ENCODE results near the gene CLEC16A.

The CLEC16A gene

GRCh38 chr16:11142261-11142630 lies 197.9 kb downstream of the CLEC16A start:
- DNase-seq (ENCODE audit: low spot score) = no peak

DNA sequence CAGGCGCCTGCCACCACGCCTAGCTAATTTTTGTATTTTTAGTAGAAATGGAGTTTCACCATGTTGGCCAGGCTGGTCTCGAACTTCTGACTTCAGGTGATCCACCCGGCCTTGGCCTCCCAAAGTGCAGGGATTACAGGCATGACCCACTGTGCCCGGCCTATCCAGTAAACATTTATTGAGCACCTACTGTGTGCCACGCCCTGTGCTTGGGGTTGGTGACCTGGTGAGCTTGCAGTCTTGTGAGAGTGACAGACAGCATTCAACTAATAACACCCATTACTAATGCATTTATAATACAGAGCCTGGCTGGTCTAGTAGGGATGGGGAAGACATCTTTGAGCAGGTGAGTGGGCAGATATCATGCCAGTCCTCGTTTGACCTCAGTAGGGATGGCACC lies 198.6 kb downstream of the CLEC16A start:
- DNase-seq (ENCODE audit: low spot score) = no peak

GRCh38 chr16:11143372-11144035 lies 199.1 kb downstream of the CLEC16A start:
- DNase-seq (ENCODE audit: low spot score) = no peak

DNA sequence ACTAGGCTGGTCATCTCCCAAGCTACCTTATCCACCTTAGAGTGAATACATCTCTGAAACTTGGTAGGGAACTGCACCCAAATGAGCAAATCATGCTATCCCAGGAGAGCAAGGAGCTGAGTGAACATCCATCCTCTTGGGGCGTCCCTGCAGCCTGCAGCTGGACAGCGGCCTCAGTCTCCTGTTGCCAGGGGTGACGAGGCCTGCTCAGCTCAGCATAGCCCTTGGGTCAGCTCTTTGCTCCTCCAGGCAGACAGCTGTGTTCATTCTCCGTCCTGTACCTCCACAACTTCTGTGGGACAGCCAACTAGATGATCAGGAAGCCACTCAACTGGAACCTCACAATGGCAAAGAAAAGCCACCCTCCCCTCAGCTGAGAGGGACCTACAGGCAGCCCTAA lies 199.8 kb downstream of the CLEC16A start:
- no peak for DNase-seq (ENCODE audit: low spot score)

- DNase-seq (ENCODE audit: low spot score) = no peak
Measured at GRCh38 chr16:11145173-11145818, 200.9 kb downstream of the CLEC16A start.

GRCh38 chr16:11145819-11146211 lies 201.5 kb downstream of the CLEC16A start:
- no peak for DNase-seq (ENCODE audit: low spot score)

DNA sequence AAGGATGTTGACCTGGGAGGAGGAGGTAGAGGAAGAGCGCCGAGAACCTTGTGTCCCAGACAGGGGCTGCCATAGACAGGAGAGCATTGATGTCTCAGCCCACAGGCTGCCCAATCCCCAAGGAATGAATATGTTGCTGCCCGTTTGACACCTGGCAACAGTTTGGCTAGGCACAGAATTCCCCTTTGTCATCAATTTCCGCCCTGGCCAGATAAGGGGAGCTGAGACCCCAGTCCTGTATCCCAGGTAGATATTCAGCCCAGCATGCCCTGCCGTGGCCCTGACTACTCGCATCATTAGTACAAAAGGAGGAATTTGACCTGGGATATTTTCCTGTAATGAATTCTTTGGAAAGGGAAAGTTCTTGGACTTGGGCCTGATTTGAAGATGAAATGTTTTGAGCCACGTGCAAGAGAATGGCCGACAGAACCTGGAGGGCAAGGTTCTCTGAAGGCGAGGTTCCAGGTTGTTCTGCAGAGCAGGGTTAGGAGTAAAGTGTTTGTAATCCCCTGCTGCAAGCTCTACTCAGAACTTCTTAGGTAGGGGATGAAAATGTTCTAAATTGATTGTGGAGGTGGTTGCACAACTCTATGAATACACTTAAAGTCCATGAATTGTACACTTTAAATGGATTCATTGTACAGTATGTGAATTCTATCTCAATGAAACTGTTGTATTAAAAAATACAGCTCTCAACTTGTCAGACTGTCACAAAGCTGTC lies 202.8 kb downstream of the CLEC16A start:
- no peak for DNase-seq (ENCODE audit: low spot score)

DNA sequence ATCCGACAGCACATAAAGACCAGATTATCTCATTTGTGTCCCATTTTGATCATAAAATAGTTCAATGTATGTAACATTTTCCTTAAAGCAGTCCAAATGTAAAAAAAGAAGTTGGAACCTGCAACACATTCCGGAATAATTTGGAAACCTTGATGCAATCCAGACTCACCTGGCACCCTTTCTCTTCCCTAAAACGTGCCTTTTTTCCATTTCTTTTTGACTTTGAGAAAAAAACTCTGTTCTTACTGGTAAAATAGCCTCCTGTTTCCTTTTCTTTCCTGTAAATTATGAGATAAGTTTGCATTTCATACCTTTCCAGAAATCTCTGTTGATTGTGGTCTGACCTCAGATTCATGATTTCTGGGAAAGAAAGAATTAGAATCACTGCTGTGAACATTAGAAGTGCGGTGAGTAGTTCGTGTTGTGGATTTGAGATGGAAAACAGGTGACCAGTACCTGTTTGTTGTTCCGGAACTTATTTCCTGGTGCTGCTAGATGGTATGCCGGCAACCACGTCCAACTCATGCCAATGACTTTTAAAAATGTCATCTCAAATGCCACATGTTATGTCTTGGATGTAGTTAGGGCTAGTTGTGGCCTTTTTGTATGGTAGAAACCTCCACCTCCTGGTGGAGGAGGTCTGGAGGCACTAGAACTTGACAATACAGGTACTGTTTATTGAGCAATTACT lies 203.5 kb downstream of the CLEC16A start:
- DNase-seq (ENCODE audit: low spot score) = no peak

DNA sequence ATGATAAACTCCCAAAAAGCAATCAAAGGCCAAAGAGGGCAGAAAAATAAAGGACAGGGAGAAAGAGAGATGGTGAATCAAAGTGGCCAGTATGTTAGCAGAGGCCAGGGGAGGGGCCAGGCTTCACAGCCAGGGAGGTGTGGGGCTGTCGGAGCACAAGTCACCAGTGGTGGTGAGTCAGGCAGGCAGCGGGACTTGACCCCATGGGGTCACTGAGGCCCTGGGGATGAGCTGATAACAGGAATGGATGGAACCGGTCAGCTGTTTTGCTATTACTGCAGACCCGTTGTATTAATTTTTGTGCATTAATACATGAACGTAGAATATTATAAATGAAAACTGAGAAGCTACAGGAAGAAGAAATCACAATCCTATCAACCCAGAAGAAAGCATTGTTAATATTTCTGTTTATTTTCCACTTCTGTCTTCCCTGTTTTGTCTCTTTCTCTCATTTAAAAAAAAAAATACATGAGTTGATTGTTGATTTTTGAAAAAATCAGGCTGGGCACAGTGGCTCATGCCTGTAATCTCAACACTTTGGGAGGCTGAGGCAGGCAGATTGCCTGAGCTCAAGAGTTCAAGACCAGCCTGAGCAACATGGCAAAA lies 204.8 kb downstream of the CLEC16A start:
- DNase-seq (ENCODE audit: low spot score) = no peak

GRCh38 chr16:11150190-11150589 lies 205.8 kb downstream of the CLEC16A start:
- no peak for DNase-seq (ENCODE audit: low spot score)

DNA sequence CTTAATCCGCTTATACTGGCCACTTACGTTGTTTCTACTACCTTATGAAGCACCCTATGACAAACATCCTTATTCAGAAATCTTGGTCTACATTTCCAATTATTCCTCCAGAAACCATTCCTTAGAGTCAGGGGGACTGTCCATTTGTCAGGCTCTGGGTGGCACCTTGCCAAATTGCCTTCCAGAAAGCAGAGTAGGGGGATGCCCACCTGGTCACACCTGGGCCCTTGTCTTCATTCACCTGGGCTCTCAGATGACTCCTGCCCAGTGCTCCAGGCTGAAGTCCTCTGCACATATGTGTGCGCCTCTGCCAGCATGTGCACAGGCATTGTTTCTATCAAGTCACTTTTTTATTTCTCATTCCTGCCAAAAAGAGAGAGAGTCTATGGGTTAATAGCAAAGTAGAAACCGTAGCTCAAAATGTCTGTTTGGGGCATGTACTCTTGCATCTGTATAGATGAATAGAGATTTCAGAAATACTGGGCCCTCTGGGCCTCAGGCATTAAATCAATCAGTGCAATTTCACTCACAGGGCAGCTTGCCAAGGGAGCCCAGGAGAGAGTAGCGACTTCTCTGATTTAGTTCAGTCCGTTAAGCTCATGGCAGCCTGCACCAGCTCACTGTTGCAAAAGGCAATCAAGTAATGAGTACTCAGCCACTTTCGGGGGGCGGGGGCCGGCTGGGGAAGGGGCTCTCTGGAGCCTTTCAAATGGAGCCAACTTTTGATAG lies 207.0 kb downstream of the CLEC16A start:
- no peak for DNase-seq (ENCODE audit: low spot score)

GRCh38 chr16:11151885-11152629 lies 207.7 kb downstream of the CLEC16A start:
- DNase-seq (ENCODE audit: low spot score) = no peak

DNA sequence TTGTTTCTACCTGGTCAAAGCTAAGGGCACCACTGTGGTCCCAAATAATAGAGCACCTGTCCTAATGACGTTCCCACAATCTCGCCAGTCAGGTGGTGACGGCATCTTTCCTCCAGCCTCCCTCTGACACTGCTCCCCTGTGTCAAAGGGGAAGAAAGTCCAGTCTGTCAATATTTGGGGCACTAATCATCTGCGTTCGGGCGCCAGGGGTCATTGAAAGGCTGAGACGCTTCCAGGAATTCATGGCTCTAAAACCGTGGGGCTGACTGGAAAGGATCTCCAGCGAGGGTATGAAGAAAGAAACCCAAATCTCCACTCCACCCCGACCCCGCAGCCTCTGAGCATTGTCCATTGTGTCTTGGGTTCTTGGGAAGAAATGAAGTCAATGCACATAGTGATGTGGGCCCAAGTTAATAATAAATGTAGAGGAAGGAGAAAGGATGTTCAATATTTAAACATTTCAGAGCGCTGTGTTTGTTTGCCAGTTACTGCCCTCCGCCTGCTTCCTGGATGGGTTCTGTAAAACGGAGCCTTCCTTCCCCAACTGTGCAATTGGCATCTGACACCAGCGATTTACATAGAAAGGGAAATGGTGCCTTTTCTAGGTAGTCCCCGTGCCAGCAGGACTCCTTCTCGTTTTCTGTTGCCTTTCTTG lies 208.4 kb downstream of the CLEC16A start:
- no peak for DNase-seq (ENCODE audit: low spot score)

GRCh38 chr16:11155284-11155806 lies 211.0 kb downstream of the CLEC16A start:
- DNase-seq (ENCODE audit: low spot score) = no peak

GRCh38 chr16:11156401-11156800 lies 212.0 kb downstream of the CLEC16A start:
- no peak for DNase-seq (ENCODE audit: low spot score)

GRCh38 chr16:11157143-11157542 lies 212.8 kb downstream of the CLEC16A start:
- DNase-seq (ENCODE audit: low spot score) = no peak

- DNase-seq (ENCODE audit: low spot score) = no peak
Measured at GRCh38 chr16:11158018-11158417, 213.7 kb downstream of the CLEC16A start.

- DNase-seq (ENCODE audit: low spot score) = no peak
Measured at GRCh38 chr16:11159282-11159681, 214.9 kb downstream of the CLEC16A start.

- no peak for DNase-seq (ENCODE audit: low spot score)
Measured at GRCh38 chr16:11160676-11161115, 216.3 kb downstream of the CLEC16A start.

GRCh38 chr16:11161439-11161838 lies 217.1 kb downstream of the CLEC16A start:
- no peak for DNase-seq (ENCODE audit: low spot score)
